OCI-LY1 (cell line): ENCODE data around the gene ATP2B2.

Experiments
- EZH2 ChIP-seq: fragments of 200-600 bp; sonication (generic), shearing (Covaris generic); IDR thresholded peaks from 2 replicates; pipeline ENCODE4 v1.8.0; 2017; ENCODE audit warnings: borderline replicate concordance, mixed run types, mild to moderate bottlenecking, antibody characterized with exemption, low read length, moderate library complexity, mixed read lengths
- TF ChIP-seq, protein P1 (sequence below): fragments of 200-600 bp; sonication (generic), shearing (Covaris generic); IDR thresholded peaks from 2 replicates; pipeline ENCODE4 v1.5.1; 2017; ENCODE audit warnings: mild to moderate bottlenecking, antibody characterized with exemption, low read length, moderate library complexity, mixed read lengths

DNA sequence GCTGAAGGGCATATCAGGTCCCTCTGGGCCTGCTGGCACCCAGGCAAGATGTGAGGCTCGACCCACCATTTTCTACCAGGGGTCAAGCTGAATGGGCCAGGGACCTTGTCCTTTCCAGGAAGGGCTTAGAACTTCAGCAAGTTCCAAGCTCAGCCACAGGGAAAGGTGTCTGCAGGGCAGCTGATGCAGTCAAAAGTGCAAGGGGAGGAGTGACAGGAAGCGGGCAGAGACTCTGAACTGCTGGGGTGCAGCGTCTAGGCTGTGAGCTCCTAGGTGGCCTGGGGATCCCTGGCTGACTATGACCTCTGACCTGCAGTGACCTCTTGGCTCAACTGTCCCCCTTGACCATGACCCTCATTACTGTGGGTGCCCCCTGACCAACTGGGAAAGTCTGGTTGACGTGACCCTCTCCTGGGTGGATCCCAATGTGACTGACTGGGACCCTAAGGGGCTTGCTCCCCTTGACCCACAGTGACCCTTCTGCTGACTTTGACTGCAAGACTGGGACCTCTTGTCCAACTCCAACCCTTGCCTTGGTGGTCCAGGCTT is 170.1 kb downstream of the ATP2B2 start:
- TF ChIP-seq, protein P1, sequence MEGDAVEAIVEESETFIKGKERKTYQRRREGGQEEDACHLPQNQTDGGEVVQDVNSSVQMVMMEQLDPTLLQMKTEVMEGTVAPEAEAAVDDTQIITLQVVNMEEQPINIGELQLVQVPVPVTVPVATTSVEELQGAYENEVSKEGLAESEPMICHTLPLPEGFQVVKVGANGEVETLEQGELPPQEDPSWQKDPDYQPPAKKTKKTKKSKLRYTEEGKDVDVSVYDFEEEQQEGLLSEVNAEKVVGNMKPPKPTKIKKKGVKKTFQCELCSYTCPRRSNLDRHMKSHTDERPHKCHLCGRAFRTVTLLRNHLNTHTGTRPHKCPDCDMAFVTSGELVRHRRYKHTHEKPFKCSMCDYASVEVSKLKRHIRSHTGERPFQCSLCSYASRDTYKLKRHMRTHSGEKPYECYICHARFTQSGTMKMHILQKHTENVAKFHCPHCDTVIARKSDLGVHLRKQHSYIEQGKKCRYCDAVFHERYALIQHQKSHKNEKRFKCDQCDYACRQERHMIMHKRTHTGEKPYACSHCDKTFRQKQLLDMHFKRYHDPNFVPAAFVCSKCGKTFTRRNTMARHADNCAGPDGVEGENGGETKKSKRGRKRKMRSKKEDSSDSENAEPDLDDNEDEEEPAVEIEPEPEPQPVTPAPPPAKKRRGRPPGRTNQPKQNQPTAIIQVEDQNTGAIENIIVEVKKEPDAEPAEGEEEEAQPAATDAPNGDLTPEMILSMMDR, result no peak
- TF ChIP-seq EZH2, result no peak
